ENCODE results near the gene FGD6. TPM values are rescaled to one million over a fixed set of nuclear protein-coding genes. Genes with fewer than 3 reads are reported as not detected.

The FGD6 gene
- total RNA-seq, 1 experiment from 2014 or later, result 25.1 TPM

GRCh38 chr12:95051241-95051640 lies 166.0 kb downstream of the FGD6 start:
- H3K27ac Mint-ChIP-seq (ENCODE audit: low read depth, unreplicated experiment), result no peak overlapping the region
- no peak for TF ChIP-seq CTCF (IDR thresholded peaks at IDR 0.05; ENCODE audit: unreplicated experiment)
- ChIA-PET CTCF (no interaction called here), POLR2A (no interaction called here)
- no peaks in the 10 kb centered on the region for H3K4me1 Mint-ChIP-seq (ENCODE audit: insufficient read depth, unreplicated experiment)
- no peak overlapping the region for H3K4me3 Mint-ChIP-seq (ENCODE audit: unreplicated experiment)
- no peak for DNase-seq (ENCODE audit: unreplicated experiment)
- H3K36me3 Mint-ChIP-seq (ENCODE audit: insufficient read depth, unreplicated experiment), result peaks cover 90% of the 10 kb centered on the region
- no peaks in the 10 kb centered on the region for H3K27me3 Mint-ChIP-seq (ENCODE audit: insufficient read depth, unreplicated experiment)
- no TSS peak for BruUV-seq (replicated peaks)
- intact Hi-C loops (cut with micrococcal nuclease), result no loop called here
- H3K9me3 Mint-ChIP-seq (ENCODE audit: unreplicated experiment), result no peaks in the 10 kb centered on the region

- Mint-ChIP-seq H3K36me3 (ENCODE audit: insufficient read depth, unreplicated experiment) (peaks cover 52% of the 10 kb centered on the region), H3K27ac (ENCODE audit: low read depth, unreplicated experiment) (no peak overlapping the region), H3K4me1 (ENCODE audit: insufficient read depth, unreplicated experiment) (peaks cover 4% of the 10 kb centered on the region), H3K9me3 (ENCODE audit: unreplicated experiment) (no peaks in the 10 kb centered on the region), H3K4me3 (ENCODE audit: unreplicated experiment) (no peak overlapping the region), H3K27me3 (ENCODE audit: insufficient read depth, unreplicated experiment) (no peaks in the 10 kb centered on the region)
- no peak for TF ChIP-seq CTCF (IDR thresholded peaks at IDR 0.05; ENCODE audit: unreplicated experiment)
- no peak for DNase-seq (ENCODE audit: unreplicated experiment)
- CTCF ChIA-PET, result no interaction called here
- intact Hi-C loops (cut with micrococcal nuclease), result no loop called here
- BruUV-seq (replicated peaks), result no TSS peak
- POLR2A ChIA-PET, result no interaction called here
Measured at GRCh38 chr12:95037906-95038305, 179.4 kb downstream of the FGD6 start.

GRCh38 chr12:95034750-95035149 lies 182.5 kb downstream of the FGD6 start:
- ChIA-PET CTCF (no interaction called here), POLR2A (no interaction called here)
- Mint-ChIP-seq H3K27me3 (ENCODE audit: insufficient read depth, unreplicated experiment) (no peaks in the 10 kb centered on the region), H3K9me3 (ENCODE audit: unreplicated experiment) (no peaks in the 10 kb centered on the region), H3K36me3 (ENCODE audit: insufficient read depth, unreplicated experiment) (peaks cover 59% of the 10 kb centered on the region), H3K4me3 (ENCODE audit: unreplicated experiment) (no peak overlapping the region), H3K27ac (ENCODE audit: low read depth, unreplicated experiment) (peak overlapping the region; percentile 64), H3K4me1 (ENCODE audit: insufficient read depth, unreplicated experiment) (peaks cover 4% of the 10 kb centered on the region)
- no peak for DNase-seq (ENCODE audit: unreplicated experiment)
- intact Hi-C loops (cut with micrococcal nuclease), result no loop called here
- no peak for TF ChIP-seq CTCF (IDR thresholded peaks at IDR 0.05; ENCODE audit: unreplicated experiment)
- BruUV-seq (replicated peaks), result no TSS peak

Other genes starting within 250 kb of the FGD6 start
- gene NDUFA12, start 213.8 kb downstream of the FGD6 start, total RNA-seq (2022), result 112 and 124 TPM in 2 replicates
- gene NR2C1, start 143.8 kb downstream of the FGD6 start, total RNA-seq (2022), result 29.0 and 35.2 TPM in 2 replicates
- 88.1 and 107 TPM in 2 replicates for gene VEZT, start 340 bp upstream of the FGD6 start, total RNA-seq (2022)